HG03280 (cell line): ENCODE data around the gene USP32.
"Not testable (repeated sequence)": the region's sequence is repeated elsewhere in the genome, so short reads cannot be mapped to it uniquely, and the experiment has no call there.

Experiments
- ATAC-seq: cut with Tn5 transposase; IDR thresholded peaks from one replicate; pipeline ENCODE4 v1.9.1; 2021; ENCODE audit warnings: mild to moderate bottlenecking, moderate library complexity; ENCODE audit not compliant: unreplicated experiment

The USP32 gene

DNA sequence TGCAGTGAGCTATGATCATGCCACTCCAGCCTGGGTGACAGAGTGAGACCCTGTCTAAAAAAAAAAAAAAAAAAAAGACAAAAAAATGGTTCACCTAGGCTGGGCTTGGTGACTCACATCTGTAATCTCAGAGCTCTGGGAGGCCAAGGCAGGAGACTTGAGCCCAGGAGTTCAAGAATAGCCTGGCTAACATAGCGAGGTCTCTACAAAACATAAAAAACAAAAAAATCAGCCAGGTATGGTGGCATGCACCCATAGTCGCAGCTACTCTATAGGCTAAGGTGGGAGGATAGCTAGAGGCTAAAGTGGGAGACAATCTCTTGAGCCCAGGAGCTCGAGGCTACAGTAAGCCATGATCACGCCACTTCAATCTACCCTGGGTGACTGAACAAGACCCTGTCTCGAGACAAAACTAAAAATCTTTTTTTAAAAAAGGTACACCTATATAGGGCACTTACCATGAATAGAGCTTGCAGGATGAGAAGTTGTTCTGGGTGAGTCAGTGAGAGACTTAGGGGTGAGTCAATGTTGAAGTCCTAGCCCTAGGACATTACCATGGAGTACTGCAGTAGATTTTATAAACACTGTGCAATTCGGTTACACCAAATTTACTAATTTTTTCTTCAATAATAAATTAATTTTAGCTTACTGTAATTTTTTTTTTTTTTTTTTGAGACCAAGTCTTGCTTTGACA lies 19.0 kb downstream of the USP32 start:
- no peak for ATAC-seq

- ATAC-seq: no peak
Measured at GRCh38 chr17:60371818-60372510, 20.0 kb downstream of the USP32 start.

- ATAC-seq: no peak
Measured at GRCh38 chr17:60371416-60371815, 20.5 kb downstream of the USP32 start.

GRCh38 chr17:60369727-60370126 lies 22.2 kb downstream of the USP32 start:
- ATAC-seq: no peak

- ATAC-seq: no peak
Measured at GRCh38 chr17:60363700-60364405, 28.1 kb downstream of the USP32 start.

DNA sequence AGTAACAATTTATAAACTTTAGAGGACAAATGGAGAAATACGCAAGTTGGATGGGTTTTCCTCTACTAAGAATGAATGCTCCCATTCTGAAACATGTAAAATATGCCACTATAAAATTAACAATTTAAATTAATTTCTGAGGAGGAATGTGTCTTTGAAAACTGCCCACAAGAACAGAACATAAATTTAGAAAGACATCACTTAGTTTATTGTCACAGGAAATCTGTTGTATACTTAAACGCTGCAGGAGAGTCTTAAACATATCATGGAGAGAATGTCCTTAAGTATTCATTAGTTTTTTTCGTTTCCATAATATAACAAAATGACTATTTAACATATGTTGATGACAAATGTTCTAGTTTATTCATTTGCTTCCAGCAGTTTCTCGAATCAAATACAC lies 29.6 kb downstream of the USP32 start:
- ATAC-seq: no peak

- no peak for ATAC-seq
Measured at GRCh38 chr17:60361889-60362288, 30.0 kb downstream of the USP32 start.

DNA sequence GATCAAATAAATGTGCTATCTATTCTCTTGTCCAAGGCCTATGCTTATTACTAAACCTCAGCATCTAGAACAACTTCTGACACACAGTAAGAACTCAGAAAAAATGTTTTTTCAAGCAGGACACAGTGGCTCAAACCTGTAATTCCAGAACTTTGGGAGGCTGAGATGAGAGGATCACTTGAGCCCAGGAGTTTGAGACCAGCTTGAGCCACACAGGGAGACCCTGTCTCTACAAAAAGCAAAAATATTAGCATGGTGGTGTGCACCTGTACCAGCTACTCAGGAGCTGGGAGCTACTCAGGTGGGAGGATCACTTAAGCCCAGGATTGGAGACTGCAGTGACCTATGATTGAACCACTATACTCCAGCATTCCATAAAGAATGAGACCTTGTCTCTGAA lies 32.5 kb downstream of the USP32 start:
- no peak for ATAC-seq

DNA sequence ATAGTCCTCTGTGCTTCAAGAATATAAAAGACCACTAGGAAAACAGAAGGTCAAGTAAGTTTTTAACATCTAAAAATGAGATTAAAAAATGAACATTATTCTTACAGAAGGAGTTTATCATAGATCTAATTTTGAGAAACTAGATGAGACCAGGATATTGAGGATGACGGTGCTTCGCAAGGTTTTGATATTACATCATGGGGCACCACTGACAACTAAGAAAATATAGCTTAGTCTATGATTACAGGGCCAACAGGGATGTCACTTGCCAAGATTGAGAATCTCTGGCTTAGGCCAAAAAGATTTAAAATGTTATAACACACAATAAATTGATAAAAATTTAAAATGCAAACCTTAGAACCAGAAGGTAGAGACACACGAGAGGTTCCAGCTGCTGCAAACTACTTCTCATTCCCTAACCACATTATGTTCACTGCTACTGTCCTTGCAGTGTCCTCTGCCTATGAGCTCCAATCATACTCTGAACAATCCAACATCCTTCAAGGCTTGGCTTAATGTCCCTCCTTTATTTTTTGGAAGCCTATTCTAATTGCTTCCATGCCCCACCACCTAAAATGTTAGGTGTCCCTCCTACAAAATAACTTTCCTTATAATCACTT lies 33.2 kb downstream of the USP32 start:
- no peak for ATAC-seq

GRCh38 chr17:60356940-60357339 lies 35.0 kb downstream of the USP32 start:
- ATAC-seq: no peak

- no peak for ATAC-seq
Measured at GRCh38 chr17:60355663-60356594, 36.0 kb downstream of the USP32 start.

GRCh38 chr17:60354223-60354622 lies 37.7 kb downstream of the USP32 start:
- no peak for ATAC-seq

DNA sequence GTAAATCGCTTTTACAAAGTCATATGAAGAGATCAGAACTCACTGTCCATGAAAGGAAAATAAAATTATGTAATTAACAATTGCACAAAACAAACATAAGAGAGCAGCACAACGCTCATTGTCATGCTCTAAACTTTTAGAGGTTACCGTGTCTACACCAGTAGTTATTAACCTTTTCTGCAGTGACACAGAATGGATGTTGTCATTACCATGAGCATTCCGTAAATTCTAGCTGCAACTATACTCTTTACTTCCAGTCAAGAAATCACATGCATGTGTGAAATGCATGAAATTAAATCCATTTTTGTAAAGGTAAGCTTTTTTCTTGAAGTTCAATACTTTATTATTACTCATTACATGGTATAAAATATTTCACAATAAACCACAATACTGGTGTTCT lies 38.2 kb downstream of the USP32 start:
- no peak for ATAC-seq

DNA sequence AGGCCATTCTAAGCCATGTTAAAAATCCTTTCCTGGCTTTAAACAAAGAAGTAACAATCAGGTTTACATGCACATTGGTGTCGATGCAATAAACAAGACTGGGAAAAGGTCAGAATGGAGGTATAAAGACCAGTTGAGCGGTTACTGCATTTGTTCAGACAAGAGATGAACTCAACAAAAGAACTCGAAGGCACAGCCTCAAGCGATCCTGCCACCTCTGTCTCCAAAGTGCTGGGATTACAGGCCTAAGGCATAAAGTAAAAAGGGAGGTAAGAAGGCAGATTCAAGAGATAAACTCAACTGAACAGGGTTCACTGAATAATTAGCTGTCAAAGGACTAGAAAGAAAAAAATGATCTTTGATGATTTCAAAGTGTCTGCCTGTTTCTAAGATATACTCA lies 39.4 kb downstream of the USP32 start:
- ATAC-seq: no peak

DNA sequence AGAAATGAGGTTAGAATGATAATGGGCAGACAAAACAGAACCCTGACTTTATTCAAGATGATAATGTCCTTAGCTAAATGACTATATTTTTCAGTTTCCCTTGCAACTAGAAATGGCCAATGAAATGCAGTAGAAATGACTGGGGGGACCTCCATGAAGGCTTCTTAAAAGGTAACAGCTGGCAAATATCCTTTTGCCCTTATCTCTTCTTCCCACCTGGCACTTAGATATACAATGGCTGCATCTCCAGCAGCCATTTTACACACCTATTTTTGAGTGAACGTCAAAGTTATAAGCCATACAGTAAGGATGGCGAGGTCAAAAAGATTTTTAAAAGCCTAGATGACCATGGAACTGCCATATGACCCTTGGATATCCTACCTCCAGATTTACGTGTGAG lies 39.9 kb downstream of the USP32 start:
- ATAC-seq: no peak

- no peak for ATAC-seq
Measured at GRCh38 chr17:60351012-60351695, 40.8 kb downstream of the USP32 start.

- no peak for ATAC-seq
Measured at GRCh38 chr17:60348616-60349015, 43.3 kb downstream of the USP32 start.

DNA sequence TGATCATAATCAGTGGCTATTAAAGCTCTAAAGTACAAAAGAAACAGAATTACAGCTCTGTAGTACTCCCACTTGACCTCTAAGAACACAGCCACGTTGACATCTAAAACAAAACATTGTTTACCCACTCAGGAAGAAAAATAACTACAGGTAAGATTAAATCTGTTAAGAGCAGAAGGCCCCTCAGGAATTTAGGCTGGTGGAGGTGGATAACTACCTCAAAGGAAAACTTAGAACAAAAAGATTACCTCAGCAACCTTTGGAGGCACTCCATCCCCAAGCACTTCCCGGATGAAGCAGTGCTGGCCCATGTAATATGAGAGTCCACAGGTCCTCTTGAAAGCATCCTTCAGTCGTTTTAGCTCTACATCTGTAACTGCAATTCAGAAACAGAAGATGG lies 46.7 kb downstream of the USP32 start:
- ATAC-seq: no peak

GRCh38 chr17:60342492-60342891 lies 49.4 kb downstream of the USP32 start:
- ATAC-seq: not testable (repeated sequence)

- no peak for ATAC-seq
Measured at GRCh38 chr17:60335289-60335688, 56.6 kb downstream of the USP32 start.
